Hepatic stellate cell (primary cell): ENCODE data around the gene IDUA.
"Not testable (repeated sequence)": the region's sequence is repeated elsewhere in the genome, so short reads cannot be mapped to it uniquely, and the experiment has no call there.

ENCODE experiments used
- DNase-seq: peaks from one replicate; pipeline ENCODE4 v3.0.0; 2011; ENCODE audit warnings: low spot score

IDUA gene

DNA sequence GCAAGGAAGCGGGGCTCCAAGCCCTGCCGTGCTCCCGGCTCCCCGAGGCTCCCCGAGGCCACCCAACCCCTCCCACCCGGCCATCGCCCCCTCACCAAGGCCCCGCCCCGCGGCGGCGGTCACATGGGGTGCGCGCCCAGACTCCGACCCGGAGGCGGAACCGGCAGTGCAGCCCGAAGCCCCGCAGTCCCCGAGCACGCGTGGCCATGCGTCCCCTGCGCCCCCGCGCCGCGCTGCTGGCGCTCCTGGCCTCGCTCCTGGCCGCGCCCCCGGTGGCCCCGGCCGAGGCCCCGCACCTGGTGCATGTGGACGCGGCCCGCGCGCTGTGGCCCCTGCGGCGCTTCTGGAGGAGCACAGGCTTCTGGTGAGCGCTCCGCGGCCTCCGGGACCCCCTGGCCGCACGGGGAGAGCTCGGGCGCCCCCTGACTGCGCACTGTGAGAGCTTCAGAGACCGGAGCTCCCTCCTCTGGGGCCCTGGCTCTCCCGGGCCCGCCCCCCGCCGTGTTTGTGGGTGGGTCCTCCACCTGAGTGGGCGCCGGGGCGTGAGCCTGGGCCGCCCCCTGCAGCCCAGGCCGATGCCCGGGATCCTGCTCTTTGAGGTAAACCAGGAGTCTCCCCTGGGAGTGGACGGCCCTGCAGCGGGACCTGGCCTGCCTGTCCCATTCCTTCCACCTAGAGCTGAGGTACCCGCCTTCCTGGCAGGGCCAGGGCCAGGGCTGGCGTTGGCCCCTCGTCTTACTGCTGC lies at the start of gene IDUA:
Gene IDUA (plus strand): TSS at position 166 of the 745 bp plus-strand sequence. CDS start 41 bp downstream, at position 207.
- DNase-seq: peak; percentile 87

DNA sequence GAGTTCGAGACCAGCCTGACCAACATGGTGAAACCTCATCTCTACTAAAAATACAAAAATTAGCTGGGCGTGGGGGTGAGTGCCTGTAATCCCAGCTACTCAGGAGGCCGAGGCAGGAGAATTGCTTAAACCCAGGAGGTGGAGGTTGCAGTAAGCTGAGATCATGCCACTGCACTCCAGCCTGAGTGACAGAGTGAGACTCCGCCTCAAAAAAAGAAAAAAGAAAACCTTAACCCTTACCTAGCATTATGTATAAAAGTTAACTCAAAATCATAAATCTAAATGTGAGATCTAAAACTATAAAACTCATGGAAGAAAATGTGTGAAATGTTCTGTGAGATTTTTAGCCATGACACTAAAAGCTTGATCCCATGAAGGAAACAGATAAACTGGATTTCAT lies 47.3 kb upstream of the IDUA start:
- not testable (repeated sequence) for DNase-seq

- no peak for DNase-seq
These were observed 41.4 kb upstream of the IDUA start for GRCh38 chr4:945274-946102.

DNA sequence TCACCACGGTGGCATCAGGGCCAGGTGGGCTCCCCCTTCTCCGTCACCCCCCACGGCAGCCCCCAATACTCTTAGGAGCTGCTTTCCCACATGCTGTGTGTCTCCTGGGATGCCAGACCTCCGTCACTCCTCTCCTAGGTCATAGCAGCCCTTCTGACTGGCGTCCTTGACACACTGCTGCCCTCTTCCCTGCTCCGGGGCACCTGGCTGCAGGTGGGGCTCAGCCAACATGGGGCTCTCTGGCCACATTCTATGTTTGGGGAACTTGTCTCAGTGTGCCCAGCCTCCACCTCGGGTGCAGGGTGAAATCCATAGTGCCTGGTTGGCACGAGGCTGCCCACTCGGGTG lies 40.8 kb upstream of the IDUA start:
- no peak for DNase-seq

GRCh38 chr4:946517-947471 lies 40.0 kb upstream of the IDUA start:
- DNase-seq: no peak

DNA sequence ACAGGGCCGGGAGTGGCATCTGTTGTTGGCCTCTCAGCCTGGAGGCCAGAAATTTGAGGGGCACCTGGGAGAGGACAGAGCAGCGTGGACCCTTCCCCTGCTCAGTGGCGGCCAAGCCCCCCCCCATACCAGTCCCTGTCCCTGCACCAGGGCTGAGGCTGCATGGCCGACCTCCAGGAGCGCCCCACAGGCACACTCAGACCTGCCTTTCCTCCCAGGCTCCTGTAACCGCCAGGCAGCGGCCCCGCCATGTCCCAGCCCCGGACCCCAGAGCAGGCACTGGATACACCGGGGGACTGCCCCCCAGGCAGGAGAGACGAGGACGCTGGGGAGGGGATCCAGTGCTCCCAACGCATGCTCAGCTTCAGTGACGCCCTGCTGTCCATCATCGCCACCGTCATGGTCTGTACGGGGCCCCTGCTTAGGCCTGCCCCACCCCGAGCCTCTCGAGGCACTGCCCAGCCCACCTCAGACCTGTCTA lies 39.3 kb upstream of the IDUA start:
- no peak for DNase-seq

DNA sequence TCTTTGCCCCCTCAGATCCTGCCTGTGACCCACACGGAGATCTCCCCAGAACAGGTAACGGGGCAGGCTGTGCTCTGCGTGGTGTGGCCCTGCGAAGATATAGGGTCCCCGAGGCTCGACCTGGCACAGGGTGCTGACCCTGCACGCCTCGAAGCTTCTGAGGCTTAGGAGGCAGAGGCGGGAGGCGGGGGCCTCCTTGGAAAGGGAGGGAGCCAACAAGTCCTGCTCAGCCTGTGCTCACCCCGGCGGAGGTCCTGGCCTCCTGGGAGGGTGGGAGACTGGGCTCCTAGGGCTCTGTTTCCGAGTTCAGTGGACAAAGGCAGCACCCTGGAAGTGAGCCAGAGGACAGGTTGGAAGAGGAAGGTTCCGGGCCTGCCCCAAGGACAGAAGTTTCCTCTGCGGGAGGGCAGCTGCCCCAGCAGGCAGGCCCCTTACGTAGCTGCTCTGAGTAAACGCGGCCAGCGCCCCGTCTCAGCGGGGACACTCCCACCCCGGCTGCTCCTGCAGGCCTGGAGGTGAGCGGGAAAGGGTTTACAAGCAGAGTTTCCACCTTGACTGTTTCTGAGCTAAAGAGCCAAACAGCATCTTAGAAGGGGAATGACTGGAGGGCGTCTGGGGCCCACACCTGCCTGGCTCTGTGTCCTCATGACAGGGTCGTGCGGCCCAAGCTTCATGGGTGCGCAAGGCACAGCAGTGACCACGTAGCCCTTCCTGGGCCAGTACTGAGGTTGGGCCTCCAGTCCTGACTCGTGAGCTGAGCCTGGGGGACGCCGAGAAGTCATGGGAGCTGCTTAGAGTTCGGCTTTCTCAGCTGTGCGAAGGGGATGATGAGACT lies 38.5 kb upstream of the IDUA start:
- no peak for DNase-seq

DNA sequence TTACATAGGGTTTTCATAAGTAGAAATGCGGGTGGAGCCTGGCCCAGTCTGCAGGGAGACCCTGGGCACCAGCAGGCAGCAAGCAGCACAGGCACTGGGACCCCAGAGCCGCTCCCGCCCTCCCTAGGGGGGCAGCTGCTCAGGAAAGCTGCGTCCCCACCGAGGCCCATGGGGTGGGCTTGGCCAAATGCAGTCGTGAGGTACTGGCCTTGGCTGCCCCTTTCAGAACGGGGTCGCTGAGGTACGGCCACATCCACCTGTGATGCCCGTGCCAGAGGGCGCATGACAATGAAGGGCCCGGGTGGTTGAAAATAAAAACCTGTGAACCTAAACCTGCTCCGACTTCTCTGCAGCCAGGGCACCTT lies 37.9 kb upstream of the IDUA start:
- DNase-seq: no peak

- DNase-seq: no peak
These were observed 37.2 kb upstream of the IDUA start for GRCh38 chr4:949656-950055.

DNA sequence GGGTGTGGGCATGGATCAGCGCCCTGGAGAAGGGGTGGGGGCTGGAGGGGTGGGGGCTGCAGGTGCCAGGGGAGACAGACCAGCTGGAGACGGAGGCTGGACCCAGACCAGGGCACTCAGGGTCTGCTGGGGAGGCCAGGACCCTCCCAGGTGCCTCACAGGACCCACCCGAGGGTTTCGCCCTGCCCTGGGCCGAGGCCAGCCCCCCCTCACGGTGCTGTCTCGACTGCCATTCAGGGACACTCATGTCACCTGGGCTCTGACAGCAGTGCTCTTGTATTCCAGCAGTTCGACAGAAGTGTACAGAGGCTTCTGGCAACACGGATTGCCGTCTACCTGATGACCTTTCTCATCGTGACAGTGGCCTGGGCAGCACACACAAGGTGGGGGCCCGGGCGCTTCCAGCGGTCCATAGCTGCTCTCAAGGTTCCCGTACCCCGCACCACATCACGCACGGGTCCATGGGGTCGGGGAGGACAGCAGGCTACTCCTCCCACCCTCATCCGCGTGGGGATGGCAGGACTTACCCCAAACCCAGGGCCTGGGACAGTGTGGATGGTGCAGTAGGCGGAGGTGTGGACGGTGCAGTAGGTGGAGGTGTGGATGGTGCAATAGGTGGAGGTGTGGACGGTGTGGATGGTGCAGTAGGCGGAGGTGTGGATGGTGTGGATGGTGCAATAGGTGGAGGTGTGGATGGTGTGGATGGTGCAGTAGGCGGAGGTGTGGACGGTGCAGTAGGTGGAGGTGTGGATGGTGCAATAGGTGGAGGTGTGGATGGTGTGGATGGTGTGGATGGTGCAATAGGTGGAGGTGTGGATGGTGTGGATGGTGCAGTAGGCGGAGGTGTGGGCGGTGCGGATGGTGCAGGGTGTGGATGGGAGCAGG lies 36.5 kb upstream of the IDUA start:
- no peak for DNase-seq

GRCh38 chr4:951186-951585 lies 35.7 kb upstream of the IDUA start:
- no peak for DNase-seq

GRCh38 chr4:951594-952468 lies 35.0 kb upstream of the IDUA start:
- DNase-seq: no peak

GRCh38 chr4:952881-953573 lies 33.8 kb upstream of the IDUA start:
- no peak for DNase-seq

- DNase-seq: no peak
These were observed 33.3 kb upstream of the IDUA start for GRCh38 chr4:953574-953915.

DNA sequence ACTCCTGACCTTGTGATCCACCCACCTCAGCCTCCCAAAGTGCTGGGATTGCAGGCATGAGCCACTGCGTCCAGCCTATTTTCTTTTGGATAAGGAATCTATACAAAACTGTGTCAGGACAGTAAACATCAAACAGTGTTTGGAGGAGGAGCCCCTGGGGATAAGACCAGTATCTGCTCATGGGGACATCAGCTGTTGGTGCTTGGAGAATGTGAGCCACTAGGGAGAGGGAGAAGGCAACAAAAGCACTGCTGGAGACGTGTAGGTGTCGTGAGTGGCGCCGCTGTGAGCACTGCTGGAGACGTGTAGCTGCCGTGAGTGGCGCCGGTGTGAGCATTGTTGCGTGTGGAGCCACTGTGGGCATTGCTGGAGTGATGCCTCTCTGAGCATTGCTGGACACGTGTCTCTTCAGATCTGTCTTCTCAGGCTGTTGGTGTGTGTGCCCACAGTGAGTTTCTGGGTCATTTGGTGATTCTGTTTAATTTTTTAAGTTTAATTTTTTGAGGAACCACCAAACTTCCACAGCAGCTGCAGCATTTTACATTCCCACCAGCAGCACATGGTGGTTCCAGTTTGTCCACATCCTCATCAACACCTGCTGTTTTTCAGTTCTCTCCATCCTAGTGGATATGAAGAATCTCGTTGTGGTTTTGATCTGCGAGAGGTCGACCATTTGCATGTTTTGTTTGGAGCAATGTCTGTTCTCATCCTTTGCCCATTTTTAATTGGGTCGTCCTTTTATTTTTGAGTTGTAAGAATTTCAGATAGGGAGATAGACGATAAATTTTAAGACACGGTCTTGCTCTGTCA lies 32.4 kb upstream of the IDUA start:
- no peak for DNase-seq

DNA sequence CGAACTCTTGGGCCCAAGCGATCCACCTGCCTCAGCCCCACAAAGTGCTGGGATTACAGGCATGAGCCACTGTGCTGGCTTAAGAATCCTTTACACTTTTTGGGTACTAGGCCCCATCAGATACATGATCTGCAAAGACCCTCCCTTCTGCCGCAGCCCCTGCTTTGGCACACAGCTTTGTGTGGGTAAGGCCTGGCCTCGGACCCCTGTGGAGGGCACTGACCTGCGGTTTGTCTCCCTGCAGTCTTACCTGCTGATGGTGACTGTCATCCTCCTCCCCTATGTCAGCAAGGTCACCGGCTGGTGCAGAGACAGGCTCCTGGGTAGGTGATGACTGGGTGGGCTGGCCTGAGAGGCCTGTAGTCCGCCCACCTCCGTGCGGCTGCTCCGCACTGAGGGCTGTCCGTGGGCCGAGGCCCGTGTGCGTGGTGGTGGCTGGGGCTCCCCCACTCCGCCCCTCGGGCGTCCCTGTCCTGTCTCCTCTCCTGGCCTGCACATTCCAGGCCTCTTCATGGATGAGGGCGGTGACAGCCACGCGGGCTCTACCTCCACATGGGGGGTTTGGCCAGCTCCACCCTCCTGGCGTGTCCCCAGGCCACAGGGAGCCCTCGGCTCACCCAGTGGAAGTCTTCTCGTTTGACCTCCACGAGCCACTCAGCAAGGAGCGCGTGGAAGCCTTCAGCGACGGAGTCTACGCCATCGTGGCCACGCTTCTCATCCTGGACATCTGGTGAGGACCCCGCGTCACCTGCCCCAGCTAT lies 31.5 kb upstream of the IDUA start:
- DNase-seq: no peak

DNA sequence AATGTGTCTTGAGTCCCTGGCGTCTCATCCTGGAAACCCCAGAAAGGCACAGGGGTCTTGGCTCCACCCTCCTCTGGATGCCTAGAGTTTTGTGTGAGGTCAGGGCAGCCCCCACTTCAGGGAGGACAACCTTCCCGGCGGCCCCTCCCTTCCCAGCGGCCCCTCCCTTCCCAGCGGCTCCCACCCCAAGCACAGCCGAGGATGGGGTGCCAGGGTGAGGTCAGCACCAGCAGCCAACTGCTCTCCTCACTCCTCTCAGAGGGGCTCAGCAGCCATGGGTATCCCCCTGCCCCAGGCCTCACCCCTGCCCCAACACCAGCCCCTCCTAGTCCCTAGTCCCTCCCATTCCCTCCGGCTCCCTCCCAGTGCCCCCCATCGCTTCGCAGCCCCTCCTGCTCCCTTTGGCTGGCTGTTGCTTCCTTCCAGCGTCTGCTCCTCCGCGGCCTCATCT lies 30.9 kb upstream of the IDUA start:
- no peak for DNase-seq
